Psoas muscle (tissue), 8 donors: ENCODE results near the gene ZW10. TPM values are rescaled to one million over a fixed set of nuclear protein-coding genes. Genes with fewer than 3 reads are reported as not detected.

ENCODE experiments used
- ATAC-seq, 4 donors: fragments of 200-7000 bp; cut with Tn5 transposase; one replicate each; pipeline ENCODE4 v1.9.1; 2020; ENCODE audit warnings: moderate library complexity in 3 of 4, mild to moderate bottlenecking in 2 of 4
- DNase-seq, 2 donors: peaks; one replicate each; pipeline ENCODE4 v3.0.0-alpha.2; 2020
- H3K27ac ChIP-seq: fragments of 200-600 bp; one replicate; pipeline ENCODE4 v1.8.0; 2022
- H3K27me3 ChIP-seq, 3 donors: fragments of 200-600 bp in 1 of 3; one replicate each; pipeline versions ENCODE4 v1.6.1 to v1.8.0; 2013 to 2022; ENCODE audit warnings: low read length in 2 of 3, mild to moderate bottlenecking in 2 of 3, moderate library complexity in 1 of 3; ENCODE audit not compliant: insufficient read depth in 3 of 3
- H3K36me3 ChIP-seq, 2 donors: fragments of 200-600 bp in 1 of 2; one replicate each; pipeline versions ENCODE4 v1.6.1 to v1.8.0; 2013 to 2022; ENCODE audit warnings: low read depth in 1 of 2, mild to moderate bottlenecking in 1 of 2, moderate library complexity in 1 of 2; ENCODE audit not compliant: insufficient read depth in 1 of 2
- H3K4me1 ChIP-seq: fragments of 200-600 bp; one replicate; pipeline ENCODE4 v1.8.0; 2022
- H3K4me3 ChIP-seq: fragments of 200-600 bp; one replicate; pipeline ENCODE4 v1.8.0; 2022; ENCODE audit warnings: mild to moderate bottlenecking
- H3K9me3 ChIP-seq: fragments of 200-600 bp; one replicate; pipeline ENCODE4 v1.8.0; 2022
- WGBS, 3 donors: extraction: QIAGEN DNeasy Blood & Tissue Kit; methylation state at CpG; one replicate each; pipeline versions ENCODE4 v1.1.6 to v1.1.7; 2013; 5-methylcytosine and 5-hydroxymethylcytosine counted together
- intact Hi-C, 2 donors: fragments of 100-400 bp; cut with DNase I; formaldehyde crosslinking; loops; one replicate each; pipeline versions ENCODE4 v1.11.0 to v1.14.2; 2022
- polyA plus RNA-seq, 3 donors: library from polyadenylated mRNA; stranded (reverse); fragments of 200-250 nt; gene quantifications; one replicate each; pipeline ENCODE4 v1.2.3, GENCODE V29; 2013
- total RNA-seq, 4 donors: library from RNA; stranded (reverse); fragmentation: NEBNext Ultra II Directional in 2 of 4; extraction: Animal tissue kit (Norgen Biotek cat#: 25700) in 2 of 4; gene quantifications; one replicate each; pipeline versions ENCODE4 v1.2.1 to v1.2.4, GENCODE V29; 2021 to 2023
- TF ChIP-seq, protein P1 (sequence below): fragments of 200-600 bp; IDR thresholded peaks from one replicate; pipeline ENCODE4 v1.8.0; 2022; ENCODE audit warnings: antibody characterized with exemption
- donor health status: healthy with polysubstance abuse.
- donor health status: DM: no; HTN: no; CAD: no; lungs with moderate emphysema.
- donor health status: Bipolar disorder and iron deficiency.
- donor health status: healthy.
- donor health status: DM: yes; HTN: yes; CAD: no.
- donor health status: DM: no; HTN: no; CAD: no.
- donor health status: DM: no; HTN: no; CAD: no.
- donor health status: DM: yes; HTN: yes; CAD: no.

The ZW10 gene
- total and polyA plus RNA-seq, 7 donors = 10.8 to 26.6 (median 16.5) TPM

DNA sequence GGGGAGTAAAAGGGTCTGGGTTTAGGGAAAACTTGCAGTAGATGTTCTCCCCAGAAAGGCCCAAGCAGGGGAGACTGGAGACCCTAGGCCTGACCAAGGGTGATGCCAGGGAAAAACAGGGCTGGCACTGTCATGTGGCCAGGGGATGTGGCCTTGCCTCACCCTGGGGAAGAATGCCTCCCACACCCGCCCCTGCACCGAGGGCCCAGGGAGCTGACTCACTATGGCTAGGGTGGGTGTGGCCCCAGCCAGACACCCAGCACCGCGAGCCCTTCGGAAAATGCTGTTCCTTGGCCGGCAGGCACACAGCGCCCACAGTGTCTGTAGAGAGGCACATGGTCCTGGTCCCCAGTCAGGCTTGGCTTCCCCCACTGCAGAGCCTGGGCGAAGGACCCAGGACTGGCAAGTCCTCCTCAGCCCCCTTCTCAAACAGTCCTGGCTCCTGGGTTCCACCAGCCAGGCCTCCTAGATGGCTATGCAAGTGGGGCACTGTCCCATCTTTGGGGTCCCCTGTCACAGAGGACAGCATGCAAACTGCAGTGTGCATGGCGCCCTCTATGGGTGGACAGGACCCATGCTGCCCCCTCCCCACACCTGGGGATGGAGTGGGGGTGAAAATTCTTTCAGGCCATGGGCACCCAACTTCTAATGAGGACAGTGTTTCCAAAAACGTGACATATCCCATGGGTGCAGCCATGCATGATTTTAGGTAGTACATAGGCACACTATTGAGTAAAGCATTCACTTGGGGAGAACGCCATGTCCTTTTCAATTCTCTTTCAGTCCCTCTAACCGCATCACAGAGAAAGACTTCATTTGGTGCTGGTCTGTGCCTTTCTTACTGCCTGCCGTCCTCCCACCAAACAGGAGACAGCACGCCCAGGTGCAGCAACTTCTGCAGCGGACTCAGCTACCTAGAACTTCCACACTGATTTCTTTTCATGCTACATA, 82.6 kb downstream of the ZW10 start:
- Histone ChIP-seq H3K4me3 (no peak overlapping the region), H3K36me3 (peaks cover 0 to 13% of the 10 kb centered on the region in 2 donors), H3K4me1 (no peaks in the 10 kb centered on the region), H3K27ac (no peak overlapping the region), H3K27me3 (no peaks in the 10 kb centered on the region), H3K9me3 (no peaks in the 10 kb centered on the region)
- 70 to 77% (median 77%) methylated on average over 15 of the region's 15 CpGs for WGBS, 3 donors
- peak; percentile 56 to 68 for DNase-seq
- intact Hi-C loops = no loop called here
- TF ChIP-seq, protein P1, sequence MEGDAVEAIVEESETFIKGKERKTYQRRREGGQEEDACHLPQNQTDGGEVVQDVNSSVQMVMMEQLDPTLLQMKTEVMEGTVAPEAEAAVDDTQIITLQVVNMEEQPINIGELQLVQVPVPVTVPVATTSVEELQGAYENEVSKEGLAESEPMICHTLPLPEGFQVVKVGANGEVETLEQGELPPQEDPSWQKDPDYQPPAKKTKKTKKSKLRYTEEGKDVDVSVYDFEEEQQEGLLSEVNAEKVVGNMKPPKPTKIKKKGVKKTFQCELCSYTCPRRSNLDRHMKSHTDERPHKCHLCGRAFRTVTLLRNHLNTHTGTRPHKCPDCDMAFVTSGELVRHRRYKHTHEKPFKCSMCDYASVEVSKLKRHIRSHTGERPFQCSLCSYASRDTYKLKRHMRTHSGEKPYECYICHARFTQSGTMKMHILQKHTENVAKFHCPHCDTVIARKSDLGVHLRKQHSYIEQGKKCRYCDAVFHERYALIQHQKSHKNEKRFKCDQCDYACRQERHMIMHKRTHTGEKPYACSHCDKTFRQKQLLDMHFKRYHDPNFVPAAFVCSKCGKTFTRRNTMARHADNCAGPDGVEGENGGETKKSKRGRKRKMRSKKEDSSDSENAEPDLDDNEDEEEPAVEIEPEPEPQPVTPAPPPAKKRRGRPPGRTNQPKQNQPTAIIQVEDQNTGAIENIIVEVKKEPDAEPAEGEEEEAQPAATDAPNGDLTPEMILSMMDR = no peak
- ATAC-seq = peak; percentile 82 to 95 (median 91)

DNA sequence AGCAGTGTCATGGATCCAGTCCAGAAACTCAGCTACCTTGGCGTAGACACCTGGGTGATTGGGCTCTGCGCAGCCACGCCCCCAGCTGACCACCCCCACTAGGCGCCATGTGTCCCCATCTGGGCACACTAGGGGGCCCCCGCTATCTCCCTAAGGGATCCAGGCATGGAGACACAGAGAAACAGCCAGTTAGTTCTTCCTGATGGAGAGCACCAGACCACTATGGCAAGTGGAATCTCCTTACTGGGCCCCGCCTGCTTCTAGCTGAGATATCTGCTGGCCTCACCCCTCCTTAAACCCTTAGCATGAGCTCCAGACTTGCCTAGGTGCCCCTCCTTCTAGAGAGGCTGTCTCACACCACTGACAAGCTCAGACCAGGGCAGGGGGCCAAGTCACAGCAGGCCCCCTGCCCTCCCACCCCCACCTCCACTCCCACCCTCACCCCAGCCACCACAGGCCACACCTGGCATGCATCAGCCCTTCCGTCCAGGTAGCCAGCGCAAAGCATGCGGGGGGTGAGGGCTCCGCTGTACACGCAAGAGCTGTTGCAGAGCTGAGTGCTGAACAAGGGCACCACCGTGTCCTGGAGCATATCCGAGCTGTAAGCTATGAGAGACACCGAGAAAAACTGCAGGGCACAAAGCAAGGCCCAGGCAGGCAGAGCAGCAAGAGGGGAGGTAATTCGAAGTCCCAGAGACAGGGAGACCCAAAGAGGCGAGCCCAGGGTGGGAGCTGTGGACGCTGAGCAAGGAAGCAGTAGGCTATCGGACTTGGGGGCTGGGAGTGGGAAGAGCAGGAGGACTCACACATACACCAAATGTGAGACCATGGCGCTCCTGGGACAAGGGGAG, 83.5 kb downstream of the ZW10 start:
- Histone ChIP-seq H3K36me3 (peaks cover 0 to 6% of the 10 kb centered on the region in 2 donors), H3K27me3 (no peaks in the 10 kb centered on the region), H3K27ac (no peak overlapping the region), H3K9me3 (no peaks in the 10 kb centered on the region), H3K4me3 (no peak overlapping the region), H3K4me1 (no peaks in the 10 kb centered on the region)
- DNase-seq (no peak), ATAC-seq (peak in 1 of 4 donors; percentile 28)
- TF ChIP-seq, protein P1 = no peak
- intact Hi-C loops = no loop called here
- WGBS, 3 donors = 90 to 96% (median 94%) methylated on average over 19 of the region's 19 CpGs

DNA sequence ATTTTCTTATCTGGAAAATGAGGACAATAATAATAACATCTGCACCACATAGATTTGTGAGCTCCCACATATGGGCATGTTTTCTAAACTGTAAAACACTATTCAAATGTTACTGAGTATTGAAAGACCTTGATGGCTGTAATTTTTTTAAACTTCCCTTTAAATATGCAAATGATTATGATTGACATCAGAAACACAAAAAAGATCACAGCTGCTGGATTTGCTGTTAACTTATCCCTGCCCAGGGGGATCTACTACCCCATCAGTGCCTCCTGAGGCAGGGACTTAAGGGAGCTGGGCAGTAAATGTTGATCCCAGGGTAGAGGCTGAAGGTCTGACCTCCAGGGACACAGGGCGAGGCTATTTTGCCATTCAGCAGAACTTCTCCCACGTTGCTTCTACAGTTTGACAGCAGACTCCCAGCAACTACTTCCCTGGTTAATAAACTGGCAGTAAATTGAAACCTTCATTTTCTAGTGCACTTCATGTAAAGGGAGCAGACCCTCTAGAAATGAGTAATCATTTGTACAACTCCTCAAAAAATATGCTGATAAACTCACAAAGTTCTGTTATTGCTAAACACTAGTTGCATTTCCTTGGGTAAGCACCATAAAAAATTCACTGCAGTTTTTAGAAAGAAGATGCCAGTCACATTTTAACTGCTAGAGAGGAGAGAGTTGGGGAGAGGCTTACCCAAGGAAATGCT, 87.7 kb downstream of the ZW10 start:
- intact Hi-C loops = no loop called here
- Histone ChIP-seq H3K36me3 (no peaks in the 10 kb centered on the region), H3K4me3 (no peak overlapping the region), H3K27me3 (no peaks in the 10 kb centered on the region), H3K27ac (no peak overlapping the region), H3K9me3 (no peaks in the 10 kb centered on the region), H3K4me1 (no peaks in the 10 kb centered on the region)
- TF ChIP-seq, protein P1 = no peak
- 57 to 66% (median 59%) methylated on average over 2 of the region's 2 CpGs for WGBS, 3 donors
- ATAC-seq (no peak), DNase-seq (no peak)

DNA sequence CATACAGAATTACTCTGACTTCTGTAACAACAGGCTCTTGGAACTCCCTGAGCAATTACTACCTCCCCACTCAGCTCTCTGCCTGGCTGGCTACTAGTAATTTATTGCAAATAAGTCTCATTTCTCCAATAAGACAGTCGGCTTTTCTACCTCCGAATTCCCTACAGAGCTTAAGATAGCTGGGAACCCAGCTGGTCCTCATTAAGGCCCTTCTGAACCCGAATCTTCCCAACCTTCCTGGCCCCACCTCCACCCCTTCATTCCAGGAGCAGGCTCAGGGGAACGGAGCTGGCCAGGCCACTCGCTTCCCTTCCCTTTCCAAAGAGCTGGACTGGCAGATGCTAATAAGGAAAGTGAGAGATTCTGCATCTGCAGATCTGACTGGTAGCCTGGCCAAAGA, 89.0 kb downstream of the ZW10 start:
- Histone ChIP-seq H3K9me3 (no peaks in the 10 kb centered on the region), H3K36me3 (no peaks in the 10 kb centered on the region), H3K27ac (no peak overlapping the region), H3K4me1 (no peaks in the 10 kb centered on the region), H3K27me3 (no peaks in the 10 kb centered on the region), H3K4me3 (no peak overlapping the region)
- intact Hi-C loops = no loop called here
- ATAC-seq (no peak), DNase-seq (no peak)
- 44 to 48% (median 47%) methylated on average over 5 of the region's 5 CpGs for WGBS, 3 donors
- TF ChIP-seq, protein P1 = no peak
